H1 (cell line): ENCODE measurements around the gene HOOK1. TPM values are rescaled to one million over a fixed set of nuclear protein-coding genes. Genes with fewer than 3 reads are reported as not detected.

Experiments
- CTCF ChIA-PET: fragments of 300-600 bp; sonication (Branson Sonifier 250); formaldehyde crosslinking; loops from one replicate; lab custom pipeline; 2021; ENCODE audit not compliant: partially characterized antibody; lab: Charles Lee
- POLR2A ChIA-PET: fragments of 300-600 bp; sonication (Branson Sonifier 250); formaldehyde crosslinking; loops from one replicate; lab custom pipeline; 2021; ENCODE audit warnings: inconsistent platforms; ENCODE audit not compliant: partially characterized antibody; lab: Charles Lee
- DNase-seq, 2 experiments: peaks; one replicate each; pipeline versions ENCODE4 v3.0.0 to v3.0.0-alpha.2; 2010 to 2022; ENCODE audit warnings: low spot score in 2 of 2, low read depth in 1 of 2, mixed read lengths in 1 of 2
- FAIRE-seq: peaks from 2 replicates; lab custom pipeline; 2011; peaks lifted over from hg19 to GRCh38; lab: Jason Lieb, UNC
- H2AFZ ChIP-seq: 2 replicates; pipeline ENCODE4 v1.8.1; 2012; ENCODE audit warnings: low read length, inconsistent platforms
- H2AK5ac ChIP-seq: 2 replicates; pipeline ENCODE4 v1.6.1; 2013; ENCODE audit warnings: low read depth, low read length
- H2BK120ac ChIP-seq: replicated peaks from 2 replicates; pipeline ENCODE3; 2013; ENCODE audit warnings: low read depth, low read length, inconsistent platforms
- H2BK12ac ChIP-seq: 2 replicates; pipeline ENCODE4 v1.6.1; 2013; ENCODE audit warnings: low read depth, low read length
- H2BK15ac ChIP-seq: 2 replicates; pipeline ENCODE4 v1.6.1; 2013; ENCODE audit warnings: low read length
- H2BK20ac ChIP-seq: 2 replicates; pipeline ENCODE4 v1.6.1; 2013; ENCODE audit warnings: low read length
- H2BK5ac ChIP-seq: 2 replicates; pipeline ENCODE4 v1.6.1; 2013; ENCODE audit warnings: low read depth, low read length
- H3K14ac ChIP-seq: 2 replicates; pipeline ENCODE4 v1.6.1; 2013; ENCODE audit warnings: inconsistent platforms; ENCODE audit not compliant: insufficient read length
- H3K18ac ChIP-seq: 2 replicates; pipeline ENCODE4 v1.6.1; 2013; ENCODE audit warnings: low read length; ENCODE audit errors: extremely low read depth
- H3K23ac ChIP-seq: 2 replicates; pipeline ENCODE4 v1.6.1; 2013; ENCODE audit warnings: inconsistent platforms; ENCODE audit not compliant: insufficient read length
- H3K23me2 ChIP-seq: 2 replicates; pipeline ENCODE4 v1.6.1; 2013; ENCODE audit warnings: low read depth, low read length
- H3K27ac ChIP-seq: 2 replicates; pipeline ENCODE4 v1.6.1; 2011; ENCODE audit warnings: low read depth, low read length, inconsistent platforms
- H3K27me3 ChIP-seq, 4 experiments: replicated peaks in 1 of 4; 1 replicate in 1 of 4; 2 replicates in 3 of 4; pipeline versions ENCODE4 v1.6.1 to v1.8.1; 2011 to 2013; ENCODE audit warnings: low read length in 3 of 4, mild to moderate bottlenecking in 3 of 4, inconsistent platforms in 2 of 4, mixed read lengths in 2 of 4, moderate library complexity in 1 of 4; ENCODE audit not compliant: control insufficient read depth in 3 of 4, insufficient read depth in 3 of 4; ENCODE audit errors: extremely low read depth in 1 of 4
- H3K36me3 ChIP-seq, 4 experiments: 2 replicates each; pipeline versions ENCODE4 v1.6.1 to v1.8.1; 2011 to 2013; ENCODE audit warnings: mild to moderate bottlenecking in 4 of 4, low read length in 3 of 4, moderate library complexity in 2 of 4, control low read depth in 1 of 4, inconsistent platforms in 1 of 4; ENCODE audit not compliant: insufficient read depth in 4 of 4, control insufficient read depth in 2 of 4
- H3K4ac ChIP-seq: replicated peaks from 2 replicates; pipeline ENCODE3; 2013; ENCODE audit warnings: low read length, low read depth, mixed read lengths, inconsistent platforms; ENCODE audit not compliant: insufficient read length
- H3K4me1 ChIP-seq, 4 experiments: replicated peaks in 1 of 4; 1 replicate in 1 of 4; 2 replicates in 3 of 4; pipeline versions ENCODE4 v1.6.1 to v1.8.1; 2011 to 2013; ENCODE audit warnings: low read length in 3 of 4, inconsistent platforms in 2 of 4, mixed read lengths in 1 of 4; ENCODE audit not compliant: insufficient read depth in 4 of 4, control insufficient read depth in 3 of 4
- H3K4me2 ChIP-seq, 2 experiments: 2 replicates each; pipeline versions ENCODE4 v1.6.1 to v1.8.1; 2011 to 2013; ENCODE audit warnings: low read depth in 2 of 2, low read length in 2 of 2, control low read depth in 1 of 2, inconsistent platforms in 1 of 2, mild to moderate bottlenecking in 1 of 2; ENCODE audit not compliant: insufficient read depth in 1 of 2
- H3K4me3 ChIP-seq, 4 experiments: fragments of 200-600, 300-600 bp in 1 of 4; sonication (generic), shearing (Covaris generic), sonication (Bioruptor Twin) in 1 of 4; 2 replicates each; pipeline versions ENCODE4 v1.5.1 to v1.8.1; 2011 to 2016; ENCODE audit warnings: low read length in 4 of 4, low read depth in 3 of 4, control low read depth in 2 of 4, inconsistent platforms in 2 of 4, mild to moderate bottlenecking in 2 of 4, mixed read lengths in 1 of 4, moderate library complexity in 1 of 4; ENCODE audit not compliant: insufficient read depth in 2 of 4; ENCODE audit errors: extremely low read depth in 1 of 4
- H3K56ac ChIP-seq: replicated peaks from 2 replicates; pipeline ENCODE3; 2013; ENCODE audit warnings: low read depth, mild to moderate bottlenecking, mixed read lengths, low read length, inconsistent platforms; ENCODE audit not compliant: insufficient read length
- H3K79me1 ChIP-seq: 2 replicates; pipeline ENCODE4 v1.6.1; 2013; ENCODE audit warnings: low read depth, low read length, control low read depth
- H3K79me2 ChIP-seq, 2 experiments: 2 replicates each; pipeline versions ENCODE4 v1.6.1 to v1.8.1; 2012 to 2013; ENCODE audit warnings: low read length in 2 of 2, mild to moderate bottlenecking in 2 of 2, inconsistent platforms in 1 of 2; ENCODE audit not compliant: insufficient read depth in 2 of 2, control insufficient read depth in 1 of 2
- H3K9ac ChIP-seq, 4 experiments: replicated peaks in 1 of 4; 1 replicate in 1 of 4; 2 replicates in 3 of 4; pipeline versions ENCODE4 v1.6.1 to v1.8.1; 2011 to 2013; ENCODE audit warnings: low read depth in 3 of 4, low read length in 3 of 4, control low read depth in 2 of 4, mild to moderate bottlenecking in 2 of 4, moderate library complexity in 2 of 4, inconsistent platforms in 1 of 4; ENCODE audit errors: extremely low read depth in 1 of 4
- H3K9me3 ChIP-seq, 2 experiments: 2 replicates each; pipeline versions ENCODE4 v1.6.1 to v1.8.1; 2012 to 2013; ENCODE audit warnings: mild to moderate bottlenecking in 2 of 2, moderate library complexity in 2 of 2, control low read depth in 1 of 2, inconsistent platforms in 1 of 2, low read depth in 1 of 2, low read length in 1 of 2, mixed read lengths in 1 of 2; ENCODE audit not compliant: insufficient read depth in 2 of 2
- H4K20me1 ChIP-seq, 2 experiments: replicated peaks in 1 of 2; 2 replicates each; pipeline versions ENCODE3 to v1.8.1; 2011 to 2013; ENCODE audit warnings: inconsistent platforms in 2 of 2, low read length in 2 of 2, mild to moderate bottlenecking in 1 of 2; ENCODE audit not compliant: insufficient read depth in 2 of 2, control insufficient read depth in 1 of 2
- H4K5ac ChIP-seq: 2 replicates; pipeline ENCODE4 v1.6.1; 2013; ENCODE audit warnings: low read length, low read depth, mixed read lengths, inconsistent platforms; ENCODE audit not compliant: insufficient read length
- H4K8ac ChIP-seq: 2 replicates; pipeline ENCODE4 v1.8.0; 2013; ENCODE audit warnings: mild to moderate bottlenecking, moderate library complexity, low read length, inconsistent platforms; ENCODE audit not compliant: insufficient read depth; ENCODE audit errors: extremely low read depth
- H4K91ac ChIP-seq: replicated peaks from 2 replicates; pipeline ENCODE3; 2013; ENCODE audit warnings: low read length, mixed read lengths, inconsistent platforms; ENCODE audit not compliant: insufficient read length
- KDM5A ChIP-seq: fragments of 200-600 bp; IDR thresholded peaks from 2 replicates; pipeline ENCODE4 v1.7.1; 2012; ENCODE audit warnings: mild to moderate bottlenecking, low read length, inconsistent platforms, mixed read lengths
- MAFK ChIP-seq: IDR thresholded peaks from 2 replicates; pipeline ENCODE4 v1.6.1; 2012; ENCODE audit warnings: low read depth, mild to moderate bottlenecking, improper control_type of control experiment, low read length
- MAX ChIP-seq: IDR thresholded peaks from 2 replicates; pipeline ENCODE4 v1.6.1; 2012; ENCODE audit warnings: inconsistent platforms
- PHF8 ChIP-seq: fragments of 200-600 bp; sonication (generic); conservative IDR thresholded peaks from 2 replicates; pipeline ENCODE4 v1.7.1; 2012; ENCODE audit warnings: low read depth, mild to moderate bottlenecking, inconsistent platforms, low read length, moderate library complexity
- SIN3A ChIP-seq, 2 experiments: IDR thresholded peaks in 1 of 2; conservative IDR thresholded peaks in 1 of 2; 2 replicates each; pipeline ENCODE4 v1.6.1; 2011 to 2012; ENCODE audit warnings: low read length in 2 of 2, improper control_type of control experiment in 1 of 2, low read depth in 1 of 2, mild to moderate bottlenecking in 1 of 2
- polyA plus RNA-seq, 7 experiments: library from polyadenylated mRNA; depleted of rRNA in 3 of 7; stranded (reverse) in 5 of 7; unstranded in 2 of 7; fragments of >200 nt in 5 of 7; fragments of 200-250 nt in 2 of 7; gene quantifications; 1 replicate in 5 of 7; 2 replicates in 1 of 7; 4 replicates in 1 of 7; pipeline versions ENCODE4 v1.2.1 to v1.2.3, GENCODE V29; 2011 to 2013; ENCODE audit warnings: missing spikeins in 2 of 7, mixed read lengths in 2 of 7
- total RNA-seq: library from RNA; stranded (reverse); fragmentation: NEBNext Ultra II Directional; extraction: Animal tissue kit (Norgen Biotek cat#: 25700); gene quantifications from 2 replicates; pipeline ENCODE4 v1.2.1, GENCODE V29; 2021

The HOOK1 gene
- total and polyA plus RNA-seq, 2 of the 8 experiments (the other 6 are each of a cell fraction or from before 2014, with no cell fraction given), result 5.6 to 34.5 TPM

- no peak for FAIRE-seq
- CTCF ChIA-PET, result interaction anchor here (0.6 to 2.1 kb wide), 3 partner anchors 15 to 23 kb away, joined by 4 to 5 read pairs (median 5); no protein-coding TSS in a partner anchor
- H3K4me1 ChIP-seq, result no peaks in the 10 kb centered on the region
Measured at GRCh38 chr1:59924653-59925052, 109.9 kb downstream of the HOOK1 start.

More at GRCh38 chr1:59924653-59925052, 109.9 kb downstream of the HOOK1 start:
- no peak overlapping the region for H2BK120ac ChIP-seq
- H2BK5ac ChIP-seq, result no peak overlapping the region
- H3K9me3 ChIP-seq, result no peaks in the 10 kb centered on the region
- H4K8ac ChIP-seq, result no peak overlapping the region
- H2BK15ac ChIP-seq, result no peak overlapping the region
- no peak overlapping the region for H3K27ac ChIP-seq
- TF ChIP-seq MAFK (no peak), SIN3A (conservative IDR thresholded peaks at IDR 0.05 in 1 of 2, IDR thresholded peaks at IDR 0.05 in 1 of 2; ENCODE audit: low read depth in 1 of 2, low read length in 2 of 2) (no peak), MAX (no peak), PHF8 (no peak), KDM5A (no peak)
- H3K14ac ChIP-seq, result no peak overlapping the region
- peaks cover 2 to 19% (median 12%) of the 10 kb centered on the region in 4 experiments for H3K27me3 ChIP-seq
- H3K79me1 ChIP-seq, result no peaks in the 10 kb centered on the region
- no peak overlapping the region for H3K56ac ChIP-seq
- no peak overlapping the region for H4K91ac ChIP-seq
- H2BK20ac ChIP-seq, result no peak overlapping the region
- POLR2A ChIA-PET, result no interaction called here
- no peak for DNase-seq
- no peak overlapping the region for H3K4me3 ChIP-seq
- no peak overlapping the region for H2AFZ ChIP-seq
- H3K36me3 ChIP-seq, result no peaks in the 10 kb centered on the region
- peaks cover 3% of the 10 kb centered on the region; the same call in 1 of the 2 replicates for H3K23me2 ChIP-seq
- no peak overlapping the region for H3K23ac ChIP-seq
- no peak overlapping the region for H3K4ac ChIP-seq
- H3K18ac ChIP-seq, result no peak overlapping the region
- H2BK12ac ChIP-seq, result no peak overlapping the region
- H4K20me1 ChIP-seq, result no peaks in the 10 kb centered on the region
- no peak overlapping the region for H3K9ac ChIP-seq
- H4K5ac ChIP-seq, result no peak overlapping the region
- no peak overlapping the region for H3K4me2 ChIP-seq
- no peaks in the 10 kb centered on the region for H3K79me2 ChIP-seq
- no peak overlapping the region for H2AK5ac ChIP-seq
